Ovary (tissue), 9 donors: ENCODE data around the gene C3. TPM values are rescaled to one million over a fixed set of nuclear protein-coding genes. Genes with fewer than 3 reads are reported as not detected.

Source experiments
- DNase-seq, 5 donors: peaks; one replicate each; pipeline ENCODE4 v3.0.0-alpha.2; 2019 to 2020
- H3K27ac ChIP-seq, 2 donors: fragments of 200-600 bp; one replicate each; pipeline versions ENCODE4 v1.5.1 to v1.8.0; 2019 to 2022
- H3K27me3 ChIP-seq: fragments of 200-600 bp; one replicate; pipeline ENCODE4 v1.8.0; 2022
- H3K36me3 ChIP-seq: fragments of 200-600 bp; sonication (generic); one replicate; pipeline ENCODE4 v1.5.1; 2019
- H3K4me1 ChIP-seq: one replicate; pipeline ENCODE4 v1.8.1; 2013; ENCODE audit warnings: mild to moderate bottlenecking, moderate library complexity; ENCODE audit not compliant: insufficient read depth
- H3K4me3 ChIP-seq: fragments of 200-600 bp; sonication (generic); one replicate; pipeline ENCODE4 v1.5.1; 2017
- H3K9me3 ChIP-seq, 2 donors: fragments of 200-600 bp in 1 of 2; sonication (generic) in 1 of 2; one replicate each; pipeline versions ENCODE4 v1.5.1 to v1.8.1; 2013 to 2019; ENCODE audit warnings: mild to moderate bottlenecking in 1 of 2, moderate library complexity in 1 of 2
- CTCF ChIP-seq, 3 donors: fragments of 450-650 bp in 2 of 3; fragments of 200-600 bp in 1 of 3; IDR thresholded peaks; one replicate each; pipeline versions ENCODE4 v1.5.1 to v1.8.0; 2016 to 2022; ENCODE audit warnings: antibody characterized with exemption in 3 of 3, mild to moderate bottlenecking in 1 of 3
- EP300 ChIP-seq: sonication (generic); formaldehyde crosslinking; IDR thresholded peaks from one replicate; pipeline ENCODE4 v1.6.1; 2017; ENCODE audit warnings: antibody characterized with exemption
- POLR2A ChIP-seq: fragments of 450-650 bp; IDR thresholded peaks from one replicate; pipeline ENCODE4 v1.6.1; 2017; ENCODE audit warnings: antibody characterized with exemption, mild to moderate bottlenecking, moderate library complexity
- WGBS, 3 donors: extraction: QIAGEN DNeasy Blood & Tissue Kit in 1 of 3; methylation state at CpG; one replicate each; pipeline versions ENCODE4 v1.1.5 to v1.1.7; 2013 to 2017; 5-methylcytosine and 5-hydroxymethylcytosine counted together
- intact Hi-C, 4 donors: fragments of 100-400 bp; cut with DNase I; formaldehyde crosslinking; loops; one replicate each; pipeline versions ENCODE4 v1.11.0 to v1.15.1; 2022 to 2023
- polyA plus RNA-seq, 2 donors: library from polyadenylated mRNA; stranded (reverse); fragments of 200-250 nt in 1 of 2; fragments of 350-450 nt in 1 of 2; fragmentation: Illumina TruSeq in 1 of 2; extraction: RNeasy Lipid Tissue Mini Kit (QIAGEN cat#74804) in 1 of 2; gene quantifications; one replicate each; pipeline ENCODE4 v1.2.3, GENCODE V29; 2013 to 2014
- total RNA-seq, 7 donors: library from RNA; depleted of rRNA in 2 of 7; stranded (reverse); fragments of >200 nt in 2 of 7; fragmentation: NEBNext Ultra II Directional in 3 of 7; extraction: Animal tissue kit (Norgen Biotek cat#: 25700) in 3 of 7; gene quantifications; one replicate each; pipeline versions ENCODE4 v1.1.0 to v1.2.4, GENCODE V29; 2016 to 2023
- donor health status: DM: no; HTN: no; CAD: no; lungs with moderate emphysema.
- donor health status: DM: no; HTN: no; CAD: no.
- donor health status: Bipolar disorder and iron deficiency.
- donor health status: DM: yes; HTN: yes; CAD: no.
- donor health status: DM: no; HTN: no; CAD: no.
- donor health status: DM: yes; HTN: yes; CAD: no.

Gene C3
- total and polyA plus RNA-seq, 9 donors = 130 to 3,887 (median 1,173) TPM

DNA sequence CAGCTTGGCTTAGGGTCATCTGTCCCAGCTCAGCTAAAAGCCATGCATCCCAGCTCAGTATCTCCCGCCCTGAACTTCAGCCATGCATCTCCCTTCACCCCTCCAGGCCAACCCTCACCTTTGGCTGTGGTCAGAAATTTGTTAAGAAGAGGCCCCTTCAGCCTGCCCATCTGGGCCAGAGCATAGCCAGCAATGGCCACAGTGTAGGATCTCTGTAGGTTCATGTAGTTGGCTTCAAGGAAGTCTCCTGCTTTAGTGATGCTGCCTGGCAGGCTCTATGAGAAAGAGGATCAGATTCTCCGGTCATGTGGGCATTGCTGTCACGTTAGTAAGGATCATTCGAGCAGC lies 33.8 kb downstream of the C3 start:
- Histone ChIP-seq H3K4me3 (no peak overlapping the region), H3K27me3 (no peaks in the 10 kb centered on the region), H3K4me1 (no peaks in the 10 kb centered on the region), H3K36me3 (peaks cover 3% of the 10 kb centered on the region), H3K9me3 (no peaks in the 10 kb centered on the region), H3K27ac (no peak overlapping the region)
- intact Hi-C loops = no loop called here
- 81 to 86% (median 81%) methylated on average over 4 of the region's 4 CpGs for WGBS, 3 donors
- TF ChIP-seq EP300 (no peak), CTCF (IDR thresholded peaks at IDR 0.05) (no peak), POLR2A (no peak)
- DNase-seq = no peak

DNA sequence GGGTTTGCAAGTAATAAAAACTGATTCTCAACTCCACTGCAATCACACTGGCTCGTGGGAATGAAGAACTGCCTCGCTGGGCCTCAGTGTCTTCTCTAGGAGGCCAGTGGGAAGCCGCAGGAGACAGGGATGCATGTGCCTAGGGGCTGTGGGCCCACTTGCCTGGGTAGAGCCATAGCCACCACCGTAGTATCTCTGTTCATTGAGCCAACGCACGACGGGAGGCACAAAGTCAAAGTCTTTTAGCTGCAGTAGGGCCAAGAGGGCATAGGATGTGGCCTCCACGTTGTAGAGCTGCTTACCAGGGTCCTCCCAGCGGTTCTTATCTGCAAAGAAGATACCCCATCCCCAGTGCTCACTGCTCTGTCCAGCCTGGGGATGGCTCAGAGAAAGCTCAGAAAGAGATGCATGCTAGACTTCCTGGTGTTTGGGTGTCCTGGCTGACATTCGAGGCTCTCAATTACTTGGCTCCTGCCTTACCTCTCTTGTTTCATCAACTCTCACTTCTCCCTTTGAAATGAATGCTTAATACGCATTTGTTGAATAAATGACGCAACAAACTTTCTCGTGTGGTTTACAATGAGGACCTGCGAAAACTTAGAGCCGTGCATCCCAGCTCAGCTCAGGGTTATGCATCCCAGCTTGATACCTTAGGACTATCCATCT lies 34.4 kb downstream of the C3 start:
- peaks cover 3% of the 10 kb centered on the region for H3K36me3 ChIP-seq

DNA sequence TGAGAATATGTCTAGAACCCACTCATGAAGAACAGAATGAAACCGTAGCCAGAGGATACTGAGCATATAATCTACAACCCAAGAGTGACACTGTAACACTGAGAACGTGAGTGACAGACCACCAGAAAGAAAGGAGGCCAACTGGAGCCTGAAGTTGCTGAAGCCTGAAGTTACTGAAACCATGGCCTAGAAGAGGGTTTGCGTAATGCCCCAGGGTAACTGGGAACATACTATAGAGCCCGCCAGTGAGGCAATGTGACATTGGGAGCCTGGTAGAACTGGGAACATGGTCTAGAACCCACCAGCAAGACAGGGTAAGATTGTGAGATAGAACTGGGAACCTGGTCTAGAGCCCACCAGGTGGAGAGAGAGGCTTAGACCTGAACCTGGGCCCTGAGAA lies 35.0 kb downstream of the C3 start:
- Histone ChIP-seq H3K36me3 (peaks cover 3% of the 10 kb centered on the region), H3K27me3 (no peaks in the 10 kb centered on the region), H3K4me3 (no peak overlapping the region), H3K27ac (no peak overlapping the region), H3K9me3 (peaks cover 0 to 3% of the 10 kb centered on the region in 2 donors), H3K4me1 (no peaks in the 10 kb centered on the region)
- 83 to 90% (median 90%) methylated on average over 4 of the region's 4 CpGs for WGBS, 3 donors
- DNase-seq = no peak
- intact Hi-C loops = no loop called here
- TF ChIP-seq EP300 (no peak), CTCF (IDR thresholded peaks at IDR 0.05) (no peak), POLR2A (no peak)

More for the DNA sequence above, 34.4 kb downstream of the C3 start:
- no peaks in the 10 kb centered on the region for H3K9me3 ChIP-seq
- no peak overlapping the region for H3K4me3 ChIP-seq
- H3K27me3 ChIP-seq = no peaks in the 10 kb centered on the region
- H3K4me1 ChIP-seq = no peaks in the 10 kb centered on the region
- H3K27ac ChIP-seq = no peak overlapping the region
- intact Hi-C loops = no loop called here
- no peak for DNase-seq
- TF ChIP-seq POLR2A = no peak
- TF ChIP-seq EP300 = no peak
- 81 to 91% (median 86%) methylated on average over 15 of the region's 15 CpGs for WGBS, 3 donors

DNA sequence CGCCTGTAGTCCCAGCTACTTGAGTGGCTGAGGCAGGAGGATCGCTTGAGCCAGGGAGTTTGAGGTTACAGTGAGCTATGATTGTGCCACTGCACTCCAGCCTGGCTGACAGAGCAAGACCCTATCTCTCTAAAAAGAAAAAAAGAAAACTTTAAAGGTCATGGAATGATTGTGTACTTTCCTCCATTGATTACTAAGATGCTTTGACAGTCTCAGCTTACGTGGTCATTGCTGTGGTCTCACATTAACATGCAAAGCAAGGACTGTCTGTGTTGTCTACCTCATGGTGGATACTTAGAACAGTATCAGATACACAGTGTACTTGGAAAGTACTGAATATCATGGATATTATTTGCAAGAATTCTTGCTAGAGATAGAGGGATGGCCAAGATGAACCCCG lies 36.5 kb downstream of the C3 start:
- no peak for DNase-seq
- Histone ChIP-seq H3K27ac (no peak overlapping the region), H3K4me1 (no peaks in the 10 kb centered on the region), H3K36me3 (peaks cover 3% of the 10 kb centered on the region), H3K9me3 (peaks cover 0 to 7% of the 10 kb centered on the region in 2 donors), H3K27me3 (no peaks in the 10 kb centered on the region), H3K4me3 (no peak overlapping the region)
- intact Hi-C loops = no loop called here
- WGBS, 3 donors = 90 to 94% (median 91%) methylated on average over 4 of the region's 4 CpGs
- TF ChIP-seq POLR2A (no peak), CTCF (IDR thresholded peaks at IDR 0.05) (no peak), EP300 (no peak)

- intact Hi-C loops = no loop called here
- 54 to 72% (median 58%) methylated on average over 3 of the region's 3 CpGs for WGBS, 3 donors
- peaks cover 0 to 7% of the 10 kb centered on the region in 2 donors for H3K9me3 ChIP-seq
Measured at GRCh38 chr19:6682607-6683128, 37.8 kb downstream of the C3 start.

More at GRCh38 chr19:6682607-6683128, 37.8 kb downstream of the C3 start:
- Histone ChIP-seq H3K36me3 (peaks cover 3% of the 10 kb centered on the region), H3K4me1 (no peaks in the 10 kb centered on the region), H3K27me3 (no peaks in the 10 kb centered on the region), H3K4me3 (no peak overlapping the region), H3K27ac (no peak overlapping the region)
- TF ChIP-seq POLR2A (no peak), EP300 (no peak), CTCF (IDR thresholded peaks at IDR 0.05) (no peak)
- no peak for DNase-seq
